Measurements from ENCODE around the gene KRT1.

- no peak for TF ChIP-seq POLR2A (IDR thresholded peaks at IDR 0.05; ENCODE audit: low read length)
- TF ChIP-seq GATA1 (IDR thresholded peaks at IDR 0.05; ENCODE audit: low read depth, low read length), result no peak
Observed at GRCh38 chr12:52659395-52659794, 20.8 kb downstream of the KRT1 start.

Data from erythroblast (primary cell).